ENCODE data around the gene HRCT1.
A peak's percentile ranks its signal among the peaks of the same experiment; 100 is the strongest.
"Not testable (repeated sequence)": the region's sequence is repeated elsewhere in the genome, so short reads cannot be mapped to it uniquely, and the experiment has no call there.

Gene HRCT1

DNA sequence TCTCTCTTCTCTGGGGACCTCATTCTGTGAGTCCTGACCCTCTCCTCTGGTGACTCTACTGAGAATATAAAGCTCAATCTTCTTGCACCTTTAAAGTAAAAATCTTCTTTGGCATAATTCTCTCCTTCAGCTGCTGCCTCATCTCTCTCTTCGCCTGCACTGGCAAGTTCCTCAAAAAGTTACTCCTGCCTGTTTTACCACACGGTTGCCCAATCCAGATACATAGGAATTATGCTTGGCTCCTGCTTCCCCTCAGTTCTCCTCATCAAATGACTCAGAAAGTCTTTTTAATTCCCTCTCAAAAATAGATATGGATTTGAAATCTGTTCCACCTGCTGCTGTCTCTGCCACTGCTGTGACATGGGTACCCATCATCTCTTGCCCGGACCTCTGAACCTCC, 14.4 kb upstream of the HRCT1 start:
- H3K4me1 ChIP-seq (ENCODE audit: control extremely low read depth in 1 of 4, control insufficient read depth in 4 of 4, insufficient read depth in 4 of 4, low read length in 3 of 4): peaks cover 0 to 8% (median 0%) of the 10 kb centered on the region in 4 experiments
- peak in 2 of 3 donors; percentile 25 to 26 for DNase-seq
- ChIA-PET POLR2A (interaction anchor here (0.6 kb wide), 1 partner anchor 9 kb away, joined by 3 read pairs; no protein-coding TSS in a partner anchor), CTCF (interaction anchor here (1.0 to 1.9 kb wide), 8 partner anchors 9 to 131 kb away, joined by 3 to 10 read pairs (median 4); no protein-coding TSS in a partner anchor)
- no peak overlapping the region for H3K4me3 ChIP-seq (ENCODE audit: control insufficient read depth in 1 of 7, extremely low read depth in 1 of 7, insufficient read depth in 4 of 7, low read depth in 2 of 7, low read length in 6 of 7)
- H3K9me3 ChIP-seq (ENCODE audit: control extremely low read depth in 1 of 5, control insufficient read depth in 4 of 5, insufficient read depth in 2 of 5, low read depth in 1 of 5, low read length in 4 of 5): no peaks in the 10 kb centered on the region
- WGBS (ENCODE audit: insufficient coverage): 44% methylated on average over 3 of the region's 3 CpGs
- H3K27me3 ChIP-seq (replicated peaks in 2 of 5; ENCODE audit: control insufficient read depth in 4 of 5, insufficient read depth in 5 of 5, low read length in 4 of 5): peaks cover 0 to 10% (median 3%) of the 10 kb centered on the region in 5 experiments
- no peak overlapping the region for H3K27ac ChIP-seq (ENCODE audit: insufficient read depth in 1 of 2, low read depth in 1 of 2, low read length in 2 of 2, poor library complexity in 1 of 2, severe bottlenecking in 2 of 2)
- no peaks in the 10 kb centered on the region for H3K36me3 ChIP-seq (ENCODE audit: control insufficient read depth in 4 of 4, insufficient read depth in 4 of 4, low read length in 3 of 4)

GRCh38 chr9:35892051-35892450, 14.0 kb upstream of the HRCT1 start:
- ChIA-PET POLR2A (no interaction called here), CTCF (interaction anchor here (1.0 to 1.9 kb wide), 8 partner anchors 10 to 130 kb away, joined by 3 to 10 read pairs (median 4); no protein-coding TSS in a partner anchor)

GRCh38 chr9:35896570-35896969, 9.4 kb upstream of the HRCT1 start:
- 100% methylated on average over 1 of the region's 2 CpGs for WGBS (ENCODE audit: insufficient coverage)
- Histone ChIP-seq H3K9me3 (ENCODE audit: control extremely low read depth in 1 of 5, control insufficient read depth in 4 of 5, insufficient read depth in 2 of 5, low read depth in 1 of 5, low read length in 4 of 5) (no peaks in the 10 kb centered on the region), H3K27ac (ENCODE audit: insufficient read depth in 1 of 2, low read depth in 1 of 2, low read length in 2 of 2, poor library complexity in 1 of 2, severe bottlenecking in 2 of 2) (no peak overlapping the region), H3K27me3 (replicated peaks in 2 of 5; ENCODE audit: control insufficient read depth in 4 of 5, insufficient read depth in 5 of 5, low read length in 4 of 5) (peaks cover 0 to 8% (median 3%) of the 10 kb centered on the region in 5 experiments), H3K4me1 (ENCODE audit: control extremely low read depth in 1 of 4, control insufficient read depth in 4 of 4, insufficient read depth in 4 of 4, low read length in 3 of 4) (peaks cover 0 to 1% (median 0%) of the 10 kb centered on the region in 4 experiments), H3K36me3 (ENCODE audit: control insufficient read depth in 4 of 4, insufficient read depth in 4 of 4, low read length in 3 of 4) (no peaks in the 10 kb centered on the region), H3K4me3 (ENCODE audit: control insufficient read depth in 1 of 7, extremely low read depth in 1 of 7, insufficient read depth in 4 of 7, low read depth in 2 of 7, low read length in 6 of 7) (no peak overlapping the region)
- no peak for DNase-seq
- ChIA-PET POLR2A (no interaction called here), CTCF (interaction anchor here (1.1 to 3.1 kb wide), 7 partner anchors 8 to 59 kb away, joined by 3 to 16 read pairs (median 5); no protein-coding TSS in a partner anchor)

More at GRCh38 chr9:35892051-35892450, 14.0 kb upstream of the HRCT1 start:
- Histone ChIP-seq H3K36me3 (ENCODE audit: control insufficient read depth in 4 of 4, insufficient read depth in 4 of 4, low read length in 3 of 4) (no peaks in the 10 kb centered on the region), H3K9me3 (ENCODE audit: control extremely low read depth in 1 of 5, control insufficient read depth in 4 of 5, insufficient read depth in 2 of 5, low read depth in 1 of 5, low read length in 4 of 5) (no peaks in the 10 kb centered on the region), H3K27me3 (replicated peaks in 2 of 5; ENCODE audit: control insufficient read depth in 4 of 5, insufficient read depth in 5 of 5, low read length in 4 of 5) (peaks cover 0 to 9% (median 3%) of the 10 kb centered on the region in 5 experiments), H3K27ac (ENCODE audit: insufficient read depth in 1 of 2, low read depth in 1 of 2, low read length in 2 of 2, poor library complexity in 1 of 2, severe bottlenecking in 2 of 2) (no peak overlapping the region), H3K4me1 (ENCODE audit: control extremely low read depth in 1 of 4, control insufficient read depth in 4 of 4, insufficient read depth in 4 of 4, low read length in 3 of 4) (peaks cover 0 to 8% (median 0%) of the 10 kb centered on the region in 4 experiments), H3K4me3 (ENCODE audit: control insufficient read depth in 1 of 7, extremely low read depth in 1 of 7, insufficient read depth in 4 of 7, low read depth in 2 of 7, low read length in 6 of 7) (no peak overlapping the region)
- WGBS (ENCODE audit: insufficient coverage): 100% methylated on average over 1 of the region's 1 CpG
- no peak for DNase-seq

DNA sequence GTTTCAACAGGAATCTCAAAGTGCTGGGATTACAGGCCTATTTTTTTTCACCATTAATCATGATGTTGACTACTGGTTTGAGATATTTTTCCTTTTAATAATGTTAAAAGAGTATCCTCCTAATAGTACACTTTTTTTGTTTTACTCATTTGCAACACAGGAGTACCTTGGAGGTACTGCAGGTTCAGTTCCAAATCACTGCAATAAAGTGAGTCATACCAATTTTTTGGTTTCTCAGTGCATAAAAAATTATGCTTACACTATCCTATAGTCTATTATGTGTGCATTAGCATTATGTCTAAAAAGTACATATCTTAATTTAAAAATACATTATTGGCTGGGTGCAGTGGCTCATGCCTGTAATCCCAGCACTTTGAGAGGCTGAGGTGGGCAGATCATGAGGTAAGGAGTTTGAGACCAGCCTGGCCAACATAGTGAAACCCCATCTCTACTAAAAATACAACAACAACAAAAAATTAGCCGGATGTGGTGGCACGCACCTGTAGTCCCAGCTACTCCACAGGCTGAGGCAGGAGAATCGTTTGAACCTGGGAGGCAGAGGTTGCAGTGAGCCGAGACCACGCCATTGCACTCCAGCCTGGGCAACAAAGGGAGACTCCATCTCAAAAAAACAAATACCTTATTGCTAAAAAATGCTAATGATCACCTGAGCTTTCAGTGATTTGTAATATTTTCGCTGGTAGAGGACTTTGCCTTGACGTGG, 8.5 kb upstream of the HRCT1 start:
- H3K4me1 ChIP-seq (ENCODE audit: control extremely low read depth in 1 of 4, control insufficient read depth in 4 of 4, insufficient read depth in 4 of 4, low read length in 3 of 4); DNase-seq; H3K4me3 ChIP-seq (ENCODE audit: control insufficient read depth in 1 of 7, extremely low read depth in 1 of 7, insufficient read depth in 4 of 7, low read depth in 2 of 7, low read length in 6 of 7); POLR2A ChIA-PET; H3K27ac ChIP-seq (ENCODE audit: insufficient read depth in 1 of 2, low read depth in 1 of 2, low read length in 2 of 2, poor library complexity in 1 of 2, severe bottlenecking in 2 of 2); H3K9me3 ChIP-seq (ENCODE audit: control extremely low read depth in 1 of 5, control insufficient read depth in 4 of 5, insufficient read depth in 2 of 5, low read depth in 1 of 5, low read length in 4 of 5); H3K36me3 ChIP-seq (ENCODE audit: control insufficient read depth in 4 of 4, insufficient read depth in 4 of 4, low read length in 3 of 4); H3K27me3 ChIP-seq (replicated peaks in 2 of 5; ENCODE audit: control insufficient read depth in 4 of 5, insufficient read depth in 5 of 5, low read length in 4 of 5): not testable (repeated sequence)
- CTCF ChIA-PET: interaction anchor here (0.8 to 3.1 kb wide), 10 partner anchors 9 to 71 kb away, joined by 3 to 16 read pairs (median 4); no protein-coding TSS in a partner anchor
- no CpG with 5 or more reads among the region's 7 CpGs for WGBS (ENCODE audit: insufficient coverage)

DNA sequence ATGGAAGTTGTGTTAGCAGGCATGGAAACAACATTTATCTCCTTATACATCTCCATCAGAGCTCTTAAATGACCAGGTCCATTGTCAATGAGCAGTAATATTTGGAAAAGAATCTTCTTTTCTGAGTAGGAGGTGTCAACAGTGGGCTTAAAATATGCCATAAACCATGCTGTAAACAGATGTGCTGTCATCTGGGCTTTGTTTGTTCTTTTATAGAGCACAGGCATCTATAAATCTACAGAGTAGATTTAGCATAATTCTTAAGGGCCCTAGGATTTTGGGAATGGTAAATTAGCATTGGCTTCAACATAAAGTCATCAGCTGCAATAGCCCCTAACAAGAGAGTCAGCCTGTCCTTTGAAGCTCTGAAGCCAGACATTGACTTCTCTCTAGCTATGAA, 7.7 kb upstream of the HRCT1 start:
- DNase-seq: no peak
- H3K4me1 ChIP-seq (ENCODE audit: control extremely low read depth in 1 of 4, control insufficient read depth in 4 of 4, insufficient read depth in 4 of 4, low read length in 3 of 4): peaks cover 0 to 2% (median 0%) of the 10 kb centered on the region in 4 experiments
- no peaks in the 10 kb centered on the region for H3K36me3 ChIP-seq (ENCODE audit: control insufficient read depth in 4 of 4, insufficient read depth in 4 of 4, low read length in 3 of 4)
- peaks cover 0 to 5% (median 3%) of the 10 kb centered on the region in 5 experiments for H3K27me3 ChIP-seq (replicated peaks in 2 of 5; ENCODE audit: control insufficient read depth in 4 of 5, insufficient read depth in 5 of 5, low read length in 4 of 5)
- H3K4me3 ChIP-seq (ENCODE audit: control insufficient read depth in 1 of 7, extremely low read depth in 1 of 7, insufficient read depth in 4 of 7, low read depth in 2 of 7, low read length in 6 of 7): no peak overlapping the region
- no peaks in the 10 kb centered on the region for H3K9me3 ChIP-seq (ENCODE audit: control extremely low read depth in 1 of 5, control insufficient read depth in 4 of 5, insufficient read depth in 2 of 5, low read depth in 1 of 5, low read length in 4 of 5)
- ChIA-PET POLR2A (no interaction called here), CTCF (interaction anchor here (0.8 to 3.1 kb wide), 6 partner anchors 13 to 72 kb away, joined by 3 to 16 read pairs (median 7); no protein-coding TSS in a partner anchor)
- H3K27ac ChIP-seq (ENCODE audit: insufficient read depth in 1 of 2, low read depth in 1 of 2, low read length in 2 of 2, poor library complexity in 1 of 2, severe bottlenecking in 2 of 2): no peak overlapping the region

DNA sequence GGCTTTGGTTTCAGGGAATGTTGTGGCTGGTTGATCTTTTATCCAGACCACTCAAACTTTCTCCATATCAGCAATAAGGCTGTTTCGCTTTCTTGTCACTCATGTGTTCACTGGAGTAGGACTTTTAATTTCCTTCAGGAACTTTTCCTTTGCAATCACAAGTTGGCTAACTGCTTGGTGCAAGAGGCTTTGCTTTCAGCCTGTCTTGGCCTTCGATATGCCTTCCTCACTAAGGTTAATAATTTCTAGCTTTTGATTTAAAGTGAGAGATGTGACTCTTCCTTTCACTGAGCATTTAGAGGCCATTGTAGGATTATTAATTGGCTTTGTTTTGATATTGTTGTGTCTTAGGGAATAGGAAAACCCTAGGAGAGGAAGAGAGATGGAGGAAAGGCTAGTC, 7.0 kb upstream of the HRCT1 start:
- WGBS (ENCODE audit: insufficient coverage): 80% methylated on average over 1 of the region's 2 CpGs
- Histone ChIP-seq H3K36me3 (ENCODE audit: control insufficient read depth in 4 of 4, insufficient read depth in 4 of 4, low read length in 3 of 4) (no peaks in the 10 kb centered on the region), H3K4me3 (ENCODE audit: control insufficient read depth in 1 of 7, extremely low read depth in 1 of 7, insufficient read depth in 4 of 7, low read depth in 2 of 7, low read length in 6 of 7) (no peak overlapping the region), H3K4me1 (ENCODE audit: control extremely low read depth in 1 of 4, control insufficient read depth in 4 of 4, insufficient read depth in 4 of 4, low read length in 3 of 4) (peaks cover 0 to 2% (median 0%) of the 10 kb centered on the region in 4 experiments), H3K27ac (ENCODE audit: insufficient read depth in 1 of 2, low read depth in 1 of 2, low read length in 2 of 2, poor library complexity in 1 of 2, severe bottlenecking in 2 of 2) (no peak overlapping the region), H3K27me3 (replicated peaks in 2 of 5; ENCODE audit: control insufficient read depth in 4 of 5, insufficient read depth in 5 of 5, low read length in 4 of 5) (peaks cover 0 to 5% (median under 1%) of the 10 kb centered on the region in 5 experiments), H3K9me3 (ENCODE audit: control extremely low read depth in 1 of 5, control insufficient read depth in 4 of 5, insufficient read depth in 2 of 5, low read depth in 1 of 5, low read length in 4 of 5) (no peaks in the 10 kb centered on the region)
- DNase-seq: no peak
- ChIA-PET POLR2A (no interaction called here), CTCF (interaction anchor here (1.2 to 3.1 kb wide), 4 partner anchors 12 to 56 kb away, joined by 3 to 16 read pairs (median 9); no protein-coding TSS in a partner anchor)

- Histone ChIP-seq H3K9me3 (ENCODE audit: control extremely low read depth in 1 of 5, control insufficient read depth in 4 of 5, insufficient read depth in 2 of 5, low read depth in 1 of 5, low read length in 4 of 5) (no peaks in the 10 kb centered on the region), H3K4me1 (ENCODE audit: control extremely low read depth in 1 of 4, control insufficient read depth in 4 of 4, insufficient read depth in 4 of 4, low read length in 3 of 4) (peaks cover 0 to 26% (median 13%) of the 10 kb centered on the region in 4 experiments), H3K27ac (ENCODE audit: insufficient read depth in 1 of 2, low read depth in 1 of 2, low read length in 2 of 2, poor library complexity in 1 of 2, severe bottlenecking in 2 of 2) (no peak overlapping the region), H3K4me3 (ENCODE audit: control insufficient read depth in 1 of 7, extremely low read depth in 1 of 7, insufficient read depth in 4 of 7, low read depth in 2 of 7, low read length in 6 of 7) (no peak overlapping the region), H3K27me3 (replicated peaks in 2 of 5; ENCODE audit: control insufficient read depth in 4 of 5, insufficient read depth in 5 of 5, low read length in 4 of 5) (peaks cover 0 to 3% (median 0%) of the 10 kb centered on the region in 5 experiments), H3K36me3 (ENCODE audit: control insufficient read depth in 4 of 4, insufficient read depth in 4 of 4, low read length in 3 of 4) (no peaks in the 10 kb centered on the region)
- WGBS (ENCODE audit: insufficient coverage): 58% methylated on average over 2 of the region's 3 CpGs
- ChIA-PET CTCF (interaction anchor here (0.7 to 9.6 kb wide), 22 partner anchors 9 to 221 kb away, joined by 3 to 104 read pairs (median 4); no protein-coding TSS in a partner anchor), POLR2A (no interaction called here)
- DNase-seq: peak; percentile 49 to 69 (median 69)
Measured at GRCh38 chr9:35903049-35903448, 3.0 kb upstream of the HRCT1 start.

Data from common myeloid progenitor, CD34-positive (primary cell).